B cell (primary cell): ENCODE results near the gene LAMA3.

ENCODE experiments used
- EZH2 ChIP-seq: IDR thresholded peaks from 2 replicates; pipeline ENCODE4 v1.6.1; 2012; ENCODE audit warnings: borderline replicate concordance, low read depth, mild to moderate bottlenecking, moderate library complexity, low read length; ENCODE audit not compliant: insufficient read depth, poor library complexity, severe bottlenecking
- TF ChIP-seq, protein P1 (sequence below): fragments of 200-600 bp; IDR thresholded peaks from one replicate; pipeline ENCODE4 v1.8.0; 2022; ENCODE audit warnings: antibody characterized with exemption, mild to moderate bottlenecking

DNA sequence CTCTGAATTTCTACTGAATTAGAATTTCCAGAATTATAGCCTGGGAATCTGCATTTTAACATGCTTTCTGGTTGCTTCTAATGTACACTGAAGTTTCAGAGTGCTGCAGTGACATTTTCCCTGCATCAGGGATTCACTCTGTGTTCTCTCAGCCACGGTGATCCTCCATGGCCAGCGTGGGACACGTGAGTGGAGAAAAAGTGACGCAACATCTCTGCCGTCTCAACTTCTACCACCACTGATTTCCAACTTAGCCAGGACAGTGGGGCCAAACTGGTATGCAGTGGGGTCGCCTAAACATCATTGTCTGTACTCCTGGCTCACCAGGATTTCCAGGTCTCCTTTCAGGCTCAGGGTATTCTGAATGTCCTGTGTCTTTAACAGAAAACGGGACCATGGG, 44.6 kb downstream of the LAMA3 start:
- TF ChIP-seq, protein P1, sequence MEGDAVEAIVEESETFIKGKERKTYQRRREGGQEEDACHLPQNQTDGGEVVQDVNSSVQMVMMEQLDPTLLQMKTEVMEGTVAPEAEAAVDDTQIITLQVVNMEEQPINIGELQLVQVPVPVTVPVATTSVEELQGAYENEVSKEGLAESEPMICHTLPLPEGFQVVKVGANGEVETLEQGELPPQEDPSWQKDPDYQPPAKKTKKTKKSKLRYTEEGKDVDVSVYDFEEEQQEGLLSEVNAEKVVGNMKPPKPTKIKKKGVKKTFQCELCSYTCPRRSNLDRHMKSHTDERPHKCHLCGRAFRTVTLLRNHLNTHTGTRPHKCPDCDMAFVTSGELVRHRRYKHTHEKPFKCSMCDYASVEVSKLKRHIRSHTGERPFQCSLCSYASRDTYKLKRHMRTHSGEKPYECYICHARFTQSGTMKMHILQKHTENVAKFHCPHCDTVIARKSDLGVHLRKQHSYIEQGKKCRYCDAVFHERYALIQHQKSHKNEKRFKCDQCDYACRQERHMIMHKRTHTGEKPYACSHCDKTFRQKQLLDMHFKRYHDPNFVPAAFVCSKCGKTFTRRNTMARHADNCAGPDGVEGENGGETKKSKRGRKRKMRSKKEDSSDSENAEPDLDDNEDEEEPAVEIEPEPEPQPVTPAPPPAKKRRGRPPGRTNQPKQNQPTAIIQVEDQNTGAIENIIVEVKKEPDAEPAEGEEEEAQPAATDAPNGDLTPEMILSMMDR: no peak
- no peak for TF ChIP-seq EZH2
